HCT116 (cell line): Measurements from ENCODE around the gene RWDD1. TPM values are rescaled to one million over a fixed set of nuclear protein-coding genes. Genes with fewer than 3 reads are reported as not detected.

Source experiments
- ATAC-seq: fragments of 200-7000 bp; cut with Tn5 transposase; 2 replicates; pipeline ENCODE4 v1.9.1; 2020; ENCODE audit warnings: mild to moderate bottlenecking, moderate library complexity
- BruUV-seq: library from RNA; stranded (reverse); fragments of 400-500 nt; replicated peaks from 2 replicates; lab custom pipeline; 2021; lab: Mats Ljungman, UMichigan
- CTCF ChIA-PET: fragments of 300-600 bp; sonication (Branson Sonifier 250); formaldehyde crosslinking; loops from one replicate; lab custom pipeline; 2021; ENCODE audit warnings: antibody characterized with exemption; lab: Charles Lee
- POLR2A ChIA-PET: fragments of 300-600, 350-600 bp; sonication (Branson Sonifier 250); formaldehyde crosslinking; loops from one replicate; lab custom pipeline; 2021; ENCODE audit warnings: antibody characterized with exemption; lab: Charles Lee
- RAD21 ChIA-PET, 2 experiments: fragments of 300-600 bp; sonication (Branson Sonifier 250); formaldehyde crosslinking; loops; one replicate each; lab custom pipeline; 2023; ENCODE audit warnings: low total read pairs in 2 of 2; ENCODE audit not compliant: uncharacterized antibody in 2 of 2, unreplicated experiment in 2 of 2, low non-redundant PET in 1 of 2; lab: Charles Lee
- DNase-seq: peaks from one replicate; pipeline ENCODE4 v3.0.0-alpha.2; 2010; ENCODE audit warnings: low read depth, low spot score
- H2AFZ ChIP-seq: fragments of 200-600 bp; shearing (Covaris generic), sonication (generic); 2 replicates; pipeline ENCODE4 v1.6.1; 2017; ENCODE audit warnings: low read depth, mixed run types, mixed read lengths, antibody characterized with exemption, low read length; ENCODE audit not compliant: poor library complexity, severe bottlenecking
- H3K27ac ChIP-seq: 2 replicates; pipeline ENCODE4 v1.5.1; 2012; ENCODE audit warnings: low read depth, low read length
- H3K27me3 ChIP-seq: fragments of 200-600 bp; sonication (generic); 2 replicates; pipeline ENCODE4 v1.6.1; 2016; ENCODE audit warnings: mixed run types, low read length, mixed read lengths; ENCODE audit not compliant: insufficient read depth
- H3K36me3 ChIP-seq, 2 experiments: fragments of 200-500 bp in 1 of 2; fragments of 200-600 bp in 1 of 2; sonication (Bioruptor generic) in 1 of 2; sonication (generic) in 1 of 2; 2 replicates each; pipeline versions ENCODE4 v1.5.1 to v1.6.1; 2014 to 2016; ENCODE audit warnings: low read length in 2 of 2, inconsistent platforms in 1 of 2, mixed read lengths in 1 of 2, mixed run types in 1 of 2; ENCODE audit not compliant: insufficient read depth in 2 of 2, control insufficient read depth in 1 of 2
- H3K4me1 ChIP-seq, 2 experiments: fragments of 200-600 bp in 1 of 2; sonication (generic) in 1 of 2; 2 replicates each; pipeline versions ENCODE4 v1.5.1 to v1.6.1; 2012 to 2017; ENCODE audit warnings: low read length in 2 of 2, inconsistent platforms in 1 of 2, mild to moderate bottlenecking in 1 of 2, mixed read lengths in 1 of 2, mixed run types in 1 of 2, moderate library complexity in 1 of 2; ENCODE audit not compliant: insufficient read depth in 2 of 2, control insufficient read depth in 1 of 2
- H3K4me2 ChIP-seq: fragments of 200-600 bp; sonication (generic); 2 replicates; pipeline ENCODE4 v1.6.1; 2017; ENCODE audit warnings: mixed run types, low read length, mixed read lengths
- H3K4me3 ChIP-seq, 2 experiments: fragments of 200-600 bp in 1 of 2; sonication (generic) in 1 of 2; replicated peaks in 1 of 2; 2 replicates each; pipeline ENCODE4 v1.5.1; 2011 to 2016; ENCODE audit warnings: low read length in 2 of 2, control low read depth in 1 of 2, low read depth in 1 of 2, mild to moderate bottlenecking in 1 of 2, mixed read lengths in 1 of 2, mixed run types in 1 of 2
- H3K79me2 ChIP-seq: fragments of 200-600 bp; sonication (generic); 2 replicates; pipeline ENCODE4 v1.6.1; 2017; ENCODE audit warnings: mild to moderate bottlenecking, mixed run types, low read length, moderate library complexity, mixed read lengths; ENCODE audit not compliant: insufficient read depth
- H3K9ac ChIP-seq: fragments of 200-600 bp; sonication (generic); 2 replicates; pipeline ENCODE4 v1.6.1; 2016; ENCODE audit warnings: low read length, mixed read lengths
- H3K9me2 ChIP-seq: fragments of 200-600 bp; sonication (generic), shearing (Covaris generic); 2 replicates; pipeline ENCODE4 v1.6.1; 2017; ENCODE audit warnings: mixed run types, mild to moderate bottlenecking, moderate library complexity; ENCODE audit not compliant: insufficient read depth
- H3K9me3 ChIP-seq, 2 experiments: fragments of 200-500 bp in 1 of 2; fragments of 200-600 bp in 1 of 2; sonication (Bioruptor generic) in 1 of 2; sonication (generic) in 1 of 2; 2 replicates each; pipeline ENCODE4 v1.6.1; 2014 to 2017; ENCODE audit warnings: low read length in 2 of 2, mixed read lengths in 2 of 2, inconsistent platforms in 1 of 2, low read depth in 1 of 2, mild to moderate bottlenecking in 1 of 2, mixed run types in 1 of 2, moderate library complexity in 1 of 2; ENCODE audit not compliant: control insufficient read depth in 1 of 2, insufficient read depth in 1 of 2
- H4K20me1 ChIP-seq: fragments of 200-600 bp; sonication (generic), shearing (Covaris generic); 2 replicates; pipeline ENCODE4 v1.6.1; 2017; ENCODE audit warnings: mixed run types, mild to moderate bottlenecking, moderate library complexity; ENCODE audit not compliant: insufficient read depth
- CBX3 ChIP-seq: IDR thresholded peaks from 2 replicates; pipeline ENCODE4 v1.6.1; 2012; ENCODE audit warnings: low read depth
- EGR1 ChIP-seq: IDR thresholded peaks from 2 replicates; pipeline ENCODE4 v1.6.1; 2012; ENCODE audit warnings: low read depth
- ELF1 ChIP-seq: IDR thresholded peaks from 2 replicates; pipeline ENCODE4 v1.6.1; 2012; ENCODE audit warnings: low read depth, borderline replicate concordance
- EZH2 ChIP-seq: fragments of 200-600 bp; sonication (generic); IDR thresholded peaks from 2 replicates; pipeline ENCODE4 v1.6.1; 2017; ENCODE audit warnings: antibody characterized with exemption, mixed run types
- EZH2phosphoT487 ChIP-seq: fragments of 200-600 bp; IDR thresholded peaks from 2 replicates; pipeline ENCODE4 v1.6.1; 2018; ENCODE audit warnings: antibody characterized with exemption, borderline replicate concordance
- FOSL1 ChIP-seq: IDR thresholded peaks from 2 replicates; pipeline ENCODE4 v1.6.1; 2012; ENCODE audit warnings: low read depth
- JUND ChIP-seq: IDR thresholded peaks from 2 replicates; pipeline ENCODE4 v1.6.1; 2012
- POLR2A ChIP-seq: IDR thresholded peaks from 2 replicates; pipeline ENCODE4 v1.7.0; 2011; ENCODE audit warnings: borderline replicate concordance; ENCODE audit not compliant: insufficient read depth, insufficient read length; ENCODE audit errors: extremely low read depth
- POLR2AphosphoS5 ChIP-seq: IDR thresholded peaks from 2 replicates; pipeline ENCODE4 v1.6.1; 2011; ENCODE audit warnings: mild to moderate bottlenecking, low read depth, low read length, moderate library complexity
- SIN3A ChIP-seq: IDR thresholded peaks from 2 replicates; pipeline ENCODE4 v1.6.1; 2012; ENCODE audit warnings: low read depth
- SP1 ChIP-seq: IDR thresholded peaks from 2 replicates; pipeline ENCODE4 v1.6.1; 2012; ENCODE audit warnings: low read depth
- SRF ChIP-seq: IDR thresholded peaks from 2 replicates; pipeline ENCODE4 v1.6.1; 2012; ENCODE audit warnings: low read depth
- TCF7L2 ChIP-seq: IDR thresholded peaks from 2 replicates; pipeline ENCODE4 v1.7.0; 2011; ENCODE audit warnings: borderline replicate concordance, inconsistent platforms; ENCODE audit not compliant: insufficient read depth, insufficient read length; ENCODE audit errors: extremely low read depth
- YY1 ChIP-seq: IDR thresholded peaks from 2 replicates; pipeline ENCODE4 v1.6.1; 2011; ENCODE audit warnings: low read length, low read depth, moderate library complexity, mild to moderate bottlenecking; ENCODE audit not compliant: insufficient replicate concordance; ENCODE audit errors: extremely low read depth
- ZFX ChIP-seq: fragments of 450-650 bp; IDR thresholded peaks from 2 replicates; pipeline ENCODE4 v1.6.1; 2017
- ZNF274 ChIP-seq: fragments of 200-500 bp; sonication (Bioruptor generic); IDR thresholded peaks from 2 replicates; pipeline ENCODE4 v1.6.1; 2014; ENCODE audit warnings: mild to moderate bottlenecking, low read depth, low read length, inconsistent platforms
- intact Hi-C: fragments of 100-400 bp; cut with micrococcal nuclease; formaldehyde crosslinking; loops from 2 replicates; pipeline ENCODE4 v1.10.0; 2022
- total RNA-seq: library from RNA; stranded (reverse); gene quantifications from one replicate; pipeline ENCODE4 v1.2.1, GENCODE V29; 2021; ENCODE audit not compliant: unreplicated experiment
- TF ChIP-seq, protein P1 (sequence below): IDR thresholded peaks from 2 replicates; pipeline ENCODE4 v1.6.1; 2011; ENCODE audit warnings: mild to moderate bottlenecking, low read length, moderate library complexity; ENCODE audit not compliant: insufficient replicate concordance; ENCODE audit errors: extremely low read depth
- TF ChIP-seq, protein P2 (sequence below): IDR thresholded peaks from 2 replicates; pipeline ENCODE4 v1.6.1; 2012
- TF ChIP-seq, protein P3 (sequence below): IDR thresholded peaks from 2 replicates; pipeline ENCODE4 v1.6.1; 2012; ENCODE audit warnings: low read depth

RWDD1 gene
- total RNA-seq, 1 experiment from 2014 or later = 24.4 TPM

DNA sequence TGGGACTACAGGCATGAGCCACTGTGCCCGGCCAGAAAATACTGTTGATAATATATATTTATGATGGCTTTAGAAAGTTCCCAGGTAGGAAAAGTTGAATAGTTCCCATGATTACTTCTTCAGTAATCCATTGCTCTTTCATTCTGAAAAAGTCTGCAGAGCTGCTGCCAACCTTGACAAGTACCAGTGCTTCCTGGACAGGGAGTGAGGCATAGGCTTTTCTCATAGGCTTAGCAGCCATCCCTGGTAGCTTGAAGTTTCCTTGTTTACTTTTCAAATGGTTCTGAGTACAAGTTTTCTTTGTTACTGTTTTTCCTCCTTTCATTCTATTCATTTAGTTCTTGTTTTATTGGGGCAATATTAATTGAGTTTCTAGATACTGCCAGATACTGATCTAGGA, 7.8 kb downstream of the RWDD1 start:
- BruUV-seq = no TSS peak
- Histone ChIP-seq H3K4me1 (no peaks in the 10 kb centered on the region), H3K79me2 (peaks cover 77% of the 10 kb centered on the region), H3K4me2 (no peak overlapping the region), H3K9me3 (no peaks in the 10 kb centered on the region), H3K36me3 (no peaks in the 10 kb centered on the region; a peak in 1 of 4 replicates), H2AFZ (no peak overlapping the region), H3K9ac (no peak overlapping the region), H3K27ac (no peak overlapping the region), H3K4me3 (no peak overlapping the region), H3K9me2 (no peaks in the 10 kb centered on the region), H4K20me1 (no peaks in the 10 kb centered on the region), H3K27me3 (no peaks in the 10 kb centered on the region)
- ATAC-seq = no peak
- intact Hi-C loops = no loop called here
- ChIA-PET RAD21 (no interaction called here), CTCF (no interaction called here), POLR2A (no interaction called here)
- no peak for TF ChIP-seq SRF
- TF ChIP-seq EZH2 = no peak
- no peak for TF ChIP-seq TCF7L2
- no peak for TF ChIP-seq EZH2phosphoT487
- TF ChIP-seq FOSL1 = no peak
- TF ChIP-seq, protein P1, sequence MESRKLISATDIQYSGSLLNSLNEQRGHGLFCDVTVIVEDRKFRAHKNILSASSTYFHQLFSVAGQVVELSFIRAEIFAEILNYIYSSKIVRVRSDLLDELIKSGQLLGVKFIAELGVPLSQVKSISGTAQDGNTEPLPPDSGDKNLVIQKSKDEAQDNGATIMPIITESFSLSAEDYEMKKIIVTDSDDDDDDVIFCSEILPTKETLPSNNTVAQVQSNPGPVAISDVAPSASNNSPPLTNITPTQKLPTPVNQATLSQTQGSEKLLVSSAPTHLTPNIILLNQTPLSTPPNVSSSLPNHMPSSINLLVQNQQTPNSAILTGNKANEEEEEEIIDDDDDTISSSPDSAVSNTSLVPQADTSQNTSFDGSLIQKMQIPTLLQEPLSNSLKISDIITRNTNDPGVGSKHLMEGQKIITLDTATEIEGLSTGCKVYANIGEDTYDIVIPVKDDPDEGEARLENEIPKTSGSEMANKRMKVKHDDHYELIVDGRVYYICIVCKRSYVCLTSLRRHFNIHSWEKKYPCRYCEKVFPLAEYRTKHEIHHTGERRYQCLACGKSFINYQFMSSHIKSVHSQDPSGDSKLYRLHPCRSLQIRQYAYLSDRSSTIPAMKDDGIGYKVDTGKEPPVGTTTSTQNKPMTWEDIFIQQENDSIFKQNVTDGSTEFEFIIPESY = no peak
- TF ChIP-seq, protein P2, sequence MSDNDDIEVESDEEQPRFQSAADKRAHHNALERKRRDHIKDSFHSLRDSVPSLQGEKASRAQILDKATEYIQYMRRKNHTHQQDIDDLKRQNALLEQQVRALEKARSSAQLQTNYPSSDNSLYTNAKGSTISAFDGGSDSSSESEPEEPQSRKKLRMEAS = no peak
- TF ChIP-seq EGR1 = no peak
- TF ChIP-seq POLR2A = no peak
- no peak for TF ChIP-seq CBX3
- no peak for TF ChIP-seq POLR2AphosphoS5
- TF ChIP-seq, protein P3, sequence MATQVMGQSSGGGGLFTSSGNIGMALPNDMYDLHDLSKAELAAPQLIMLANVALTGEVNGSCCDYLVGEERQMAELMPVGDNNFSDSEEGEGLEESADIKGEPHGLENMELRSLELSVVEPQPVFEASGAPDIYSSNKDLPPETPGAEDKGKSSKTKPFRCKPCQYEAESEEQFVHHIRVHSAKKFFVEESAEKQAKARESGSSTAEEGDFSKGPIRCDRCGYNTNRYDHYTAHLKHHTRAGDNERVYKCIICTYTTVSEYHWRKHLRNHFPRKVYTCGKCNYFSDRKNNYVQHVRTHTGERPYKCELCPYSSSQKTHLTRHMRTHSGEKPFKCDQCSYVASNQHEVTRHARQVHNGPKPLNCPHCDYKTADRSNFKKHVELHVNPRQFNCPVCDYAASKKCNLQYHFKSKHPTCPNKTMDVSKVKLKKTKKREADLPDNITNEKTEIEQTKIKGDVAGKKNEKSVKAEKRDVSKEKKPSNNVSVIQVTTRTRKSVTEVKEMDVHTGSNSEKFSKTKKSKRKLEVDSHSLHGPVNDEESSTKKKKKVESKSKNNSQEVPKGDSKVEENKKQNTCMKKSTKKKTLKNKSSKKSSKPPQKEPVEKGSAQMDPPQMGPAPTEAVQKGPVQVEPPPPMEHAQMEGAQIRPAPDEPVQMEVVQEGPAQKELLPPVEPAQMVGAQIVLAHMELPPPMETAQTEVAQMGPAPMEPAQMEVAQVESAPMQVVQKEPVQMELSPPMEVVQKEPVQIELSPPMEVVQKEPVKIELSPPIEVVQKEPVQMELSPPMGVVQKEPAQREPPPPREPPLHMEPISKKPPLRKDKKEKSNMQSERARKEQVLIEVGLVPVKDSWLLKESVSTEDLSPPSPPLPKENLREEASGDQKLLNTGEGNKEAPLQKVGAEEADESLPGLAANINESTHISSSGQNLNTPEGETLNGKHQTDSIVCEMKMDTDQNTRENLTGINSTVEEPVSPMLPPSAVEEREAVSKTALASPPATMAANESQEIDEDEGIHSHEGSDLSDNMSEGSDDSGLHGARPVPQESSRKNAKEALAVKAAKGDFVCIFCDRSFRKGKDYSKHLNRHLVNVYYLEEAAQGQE = no peak
- no peak for TF ChIP-seq ZNF274
- no peak for TF ChIP-seq ELF1
- no peak for TF ChIP-seq SIN3A
- TF ChIP-seq JUND = no peak
- TF ChIP-seq SP1 = no peak
- TF ChIP-seq ZFX = no peak
- no peak for TF ChIP-seq YY1
- DNase-seq = no peak
